Measurements from ENCODE around the gene CH25H. TPM values are rescaled to one million over a fixed set of nuclear protein-coding genes. Genes with fewer than 3 reads are reported as not detected.
"Not testable (repeated sequence)": the region's sequence is repeated elsewhere in the genome, so short reads cannot be mapped to it uniquely, and the experiment has no call there.

CH25H gene
- total and polyA plus RNA-seq, 8 donors, result 0.32 to 1.9 (median 0.49) TPM; not detected in 1

GRCh38 chr10:89202033-89202425 lies 5.1 kb downstream of the CH25H start:
- FAIRE-seq, result no peak
- no peaks in the 10 kb centered on the region for H3K9me3 ChIP-seq
- no peak for ATAC-seq
- DNase-seq, result no peak
- no peak overlapping the region for H3K4me3 ChIP-seq
- H3K4me1 ChIP-seq, result peaks cover 0 to 8% (median 6%) of the 10 kb centered on the region in 3 donors
- WGBS, 2 donors, result 22 to 46% methylated on average over 2 of the region's 2 CpGs
- no peaks in the 10 kb centered on the region for H3K36me3 ChIP-seq
- intact Hi-C loops (cut with DNase I), result no loop called here
- H3K27me3 ChIP-seq, result peaks cover 0 to 12% (median 3%) of the 10 kb centered on the region in 4 donors
- H3K27ac ChIP-seq, result no peak overlapping the region
- TF ChIP-seq CTCF (IDR thresholded peaks at IDR 0.05), result no peak

DNA sequence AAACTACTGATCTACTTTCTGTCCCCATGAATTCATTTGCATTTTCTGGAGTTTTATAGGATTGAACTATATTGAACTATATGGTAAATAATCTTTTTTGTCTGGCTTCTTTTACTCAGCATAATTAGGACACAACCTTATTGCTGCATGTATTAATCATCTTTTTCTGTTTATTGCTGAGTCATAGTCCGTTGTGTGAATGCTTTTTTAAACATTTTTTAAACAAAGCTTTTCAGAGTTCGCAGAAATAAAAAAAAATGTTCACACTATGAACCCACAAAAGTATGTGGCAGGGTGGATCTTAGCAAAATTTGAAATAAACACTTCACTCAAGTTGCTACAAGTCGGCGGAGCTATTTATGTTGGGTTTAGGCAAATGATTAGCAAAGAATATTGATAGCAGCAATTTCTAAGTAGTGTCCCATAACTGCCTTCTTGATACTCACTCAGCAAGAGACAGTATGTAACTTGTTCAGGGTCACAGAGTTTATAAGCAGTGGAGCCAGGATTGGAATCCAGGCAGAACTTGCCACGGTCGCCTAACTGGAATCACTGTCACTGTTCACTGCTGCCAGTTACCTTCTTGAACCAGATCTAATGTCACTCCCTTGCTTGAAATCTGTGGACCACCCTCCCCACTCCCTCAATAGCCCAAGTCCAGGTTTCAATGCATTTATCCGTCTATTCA lies 5.6 kb downstream of the CH25H start:
- WGBS, 2 donors, result 20 to 37% methylated on average over 7 of the region's 7 CpGs
- Histone ChIP-seq H3K4me1 (peaks cover 0 to 4% (median under 1%) of the 10 kb centered on the region in 3 donors), H3K4me3 (no peak overlapping the region), H3K36me3 (no peaks in the 10 kb centered on the region), H3K27me3 (peaks cover 0 to 6% (median under 1%) of the 10 kb centered on the region in 4 donors), H3K27ac (no peak overlapping the region), H3K9me3 (no peaks in the 10 kb centered on the region)
- peak in 2 of 4 donors; percentile 48 to 58 for ATAC-seq
- no peak for TF ChIP-seq CTCF (IDR thresholded peaks at IDR 0.05)
- no peak for DNase-seq
- FAIRE-seq, result no peak
- intact Hi-C loops (cut with DNase I), result no loop called here

DNA sequence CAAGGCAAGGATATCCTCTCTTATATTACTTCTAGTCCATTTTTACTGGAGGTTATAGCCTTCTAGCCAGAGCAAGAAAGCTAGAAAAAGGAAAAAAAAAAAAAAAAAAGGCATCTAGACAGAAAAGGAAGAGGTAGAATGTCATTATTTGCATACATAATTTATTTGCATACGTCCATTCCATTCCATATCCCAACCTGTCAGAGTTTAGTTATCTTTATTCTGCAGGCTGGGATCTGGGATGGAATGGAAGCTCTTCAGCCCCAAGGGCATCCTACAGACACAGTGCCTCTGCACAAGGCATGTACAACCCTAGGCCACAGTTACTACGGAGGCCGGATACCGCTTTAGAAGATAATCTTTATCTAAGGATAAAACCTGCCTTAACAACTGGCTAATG lies 9.6 kb downstream of the CH25H start:
- peaks cover 0 to 4% (median 0%) of the 10 kb centered on the region in 3 donors for H3K4me1 ChIP-seq
- ATAC-seq, result no peak
- no peak for TF ChIP-seq CTCF (IDR thresholded peaks at IDR 0.05)
- no peaks in the 10 kb centered on the region for H3K36me3 ChIP-seq
- H3K27me3 ChIP-seq, result no peaks in the 10 kb centered on the region
- no peak overlapping the region for H3K27ac ChIP-seq
- no peak overlapping the region for H3K4me3 ChIP-seq
- intact Hi-C loops (cut with DNase I), result no loop called here
- FAIRE-seq, result no peak
- no peak for DNase-seq
- WGBS, 2 donors, result 85 to 90% methylated on average over 4 of the region's 4 CpGs
- H3K9me3 ChIP-seq, result no peaks in the 10 kb centered on the region

GRCh38 chr10:89191301-89191700 lies 15.8 kb downstream of the CH25H start:
- intact Hi-C loops (cut with DNase I); H3K4me3 ChIP-seq; DNase-seq; ATAC-seq; H3K27ac ChIP-seq; H3K27me3 ChIP-seq; H3K4me1 ChIP-seq; FAIRE-seq; H3K9me3 ChIP-seq; H3K36me3 ChIP-seq: not testable (repeated sequence)
- 95 to 96% methylated on average over 3 of the region's 3 CpGs for WGBS, 2 donors

GRCh38 chr10:89189211-89189734 lies 17.8 kb downstream of the CH25H start:
- no peak overlapping the region for H3K4me3 ChIP-seq
- DNase-seq (no peak), ATAC-seq (no peak), FAIRE-seq (no peak)
- H3K36me3 ChIP-seq, result no peaks in the 10 kb centered on the region
- intact Hi-C loops (cut with DNase I), result no loop called here
- H3K9me3 ChIP-seq, result no peaks in the 10 kb centered on the region
- H3K4me1 ChIP-seq, result peaks cover 0 to 11% (median 0%) of the 10 kb centered on the region in 3 donors
- TF ChIP-seq CTCF (IDR thresholded peaks at IDR 0.05), result no peak
- H3K27ac ChIP-seq, result no peak overlapping the region
- no peaks in the 10 kb centered on the region for H3K27me3 ChIP-seq
- WGBS, 2 donors, result 93 to 97% methylated on average over 2 of the region's 2 CpGs

Measured in pancreas (tissue), 10 donors.